Endothelial cell of umbilical vein (primary cell): ENCODE measurements around the gene RRAGD.

Source experiments
- MAX ChIP-seq: IDR thresholded peaks from 2 replicates; pipeline ENCODE4 v1.6.1; 2011; ENCODE audit not compliant: insufficient read depth, insufficient read length
- POLR2A ChIP-seq: IDR thresholded peaks from 2 replicates; pipeline ENCODE4 v1.6.1; 2012; ENCODE audit warnings: low read depth, mild to moderate bottlenecking, control low read depth, low read length
- TF ChIP-seq, protein P1 (sequence below), 2 donors: IDR thresholded peaks; 1 replicate in 1 of 2; 2 replicates in 1 of 2; pipeline ENCODE4 v1.5.1; 2011; ENCODE audit warnings: low read length in 2 of 2, mild to moderate bottlenecking in 2 of 2, moderate library complexity in 2 of 2, control low read depth in 1 of 2, inconsistent platforms in 1 of 2, low read depth in 1 of 2; ENCODE audit not compliant: insufficient read depth in 1 of 2; ENCODE audit errors: extremely low read depth in 1 of 2

GRCh38 chr6:89364586-89364985, 47.5 kb downstream of the RRAGD start:
- TF ChIP-seq, protein P1, sequence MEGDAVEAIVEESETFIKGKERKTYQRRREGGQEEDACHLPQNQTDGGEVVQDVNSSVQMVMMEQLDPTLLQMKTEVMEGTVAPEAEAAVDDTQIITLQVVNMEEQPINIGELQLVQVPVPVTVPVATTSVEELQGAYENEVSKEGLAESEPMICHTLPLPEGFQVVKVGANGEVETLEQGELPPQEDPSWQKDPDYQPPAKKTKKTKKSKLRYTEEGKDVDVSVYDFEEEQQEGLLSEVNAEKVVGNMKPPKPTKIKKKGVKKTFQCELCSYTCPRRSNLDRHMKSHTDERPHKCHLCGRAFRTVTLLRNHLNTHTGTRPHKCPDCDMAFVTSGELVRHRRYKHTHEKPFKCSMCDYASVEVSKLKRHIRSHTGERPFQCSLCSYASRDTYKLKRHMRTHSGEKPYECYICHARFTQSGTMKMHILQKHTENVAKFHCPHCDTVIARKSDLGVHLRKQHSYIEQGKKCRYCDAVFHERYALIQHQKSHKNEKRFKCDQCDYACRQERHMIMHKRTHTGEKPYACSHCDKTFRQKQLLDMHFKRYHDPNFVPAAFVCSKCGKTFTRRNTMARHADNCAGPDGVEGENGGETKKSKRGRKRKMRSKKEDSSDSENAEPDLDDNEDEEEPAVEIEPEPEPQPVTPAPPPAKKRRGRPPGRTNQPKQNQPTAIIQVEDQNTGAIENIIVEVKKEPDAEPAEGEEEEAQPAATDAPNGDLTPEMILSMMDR (IDR thresholded peaks at IDR 0.05; ENCODE audit: extremely low read depth in 1 of 2, insufficient read depth in 1 of 2, low read depth in 1 of 2, low read length in 2 of 2) = no peak
- TF ChIP-seq MAX = no peak
- TF ChIP-seq POLR2A = no peak
